ENCODE data around the gene KIRREL3.
A peak's percentile ranks its signal among the peaks of the same experiment; 100 is the strongest.

The KIRREL3 gene

GRCh38 chr11:126608658-126609057 is 391.9 kb downstream of the KIRREL3 start:
- CTCF ChIA-PET, result interaction anchor here (1.0 to 4.6 kb wide), 26 partner anchors 8 to 737 kb away, joined by 3 to 79 read pairs (median 11); no protein-coding TSS in a partner anchor
- H3K4me3 ChIP-seq (ENCODE audit: low read depth, low read length), result no peak overlapping the region
- TF ChIP-seq CTCF (IDR thresholded peaks at IDR 0.05; ENCODE audit: insufficient read depth, low read length, missing control alignments), result no peak
- DNase-seq (ENCODE audit: low read depth, low spot score), result no peak
- POLR2A ChIA-PET, result no interaction called here

GRCh38 chr11:126607776-126608541 is 392.6 kb downstream of the KIRREL3 start:
- no peak overlapping the region for H3K4me3 ChIP-seq (ENCODE audit: low read depth, low read length)
- ChIA-PET POLR2A (interaction anchor here (0.7 to 1.0 kb wide), 2 partner anchors 35 to 383 kb away, joined by 3 read pairs; no protein-coding TSS in a partner anchor), CTCF (interaction anchor here (0.7 to 4.6 kb wide), 55 partner anchors 9 to 737 kb away, joined by 3 to 79 read pairs (median 5); partner anchors contain the start of gene KIRREL3)
- no peak for DNase-seq (ENCODE audit: low read depth, low spot score)
- no peak for TF ChIP-seq CTCF (IDR thresholded peaks at IDR 0.05; ENCODE audit: insufficient read depth, low read length, missing control alignments)

- ChIA-PET CTCF (interaction anchor here (0.7 to 4.6 kb wide), 65 partner anchors 9 to 738 kb away, joined by 3 to 79 read pairs (median 4); partner anchors contain the start of gene KIRREL3), POLR2A (interaction anchor here (0.7 to 1.0 kb wide), 2 partner anchors 36 to 383 kb away, joined by 3 read pairs; no protein-coding TSS in a partner anchor)
- peak; percentile 10 for DNase-seq (ENCODE audit: low read depth, low spot score)
- peak; percentile 96 for TF ChIP-seq CTCF (IDR thresholded peaks at IDR 0.05; ENCODE audit: insufficient read depth, low read length, missing control alignments)
- no peak overlapping the region for H3K4me3 ChIP-seq (ENCODE audit: low read depth, low read length)
Observed at GRCh38 chr11:126607374-126607773, 393.2 kb downstream of the KIRREL3 start.

- ChIA-PET POLR2A (interaction anchor here (0.6 kb wide), 1 partner anchor 28 kb away, joined by 3 read pairs; no protein-coding TSS in a partner anchor), CTCF (interaction anchor here (0.8 to 4.6 kb wide), 48 partner anchors 8 to 739 kb away, joined by 3 to 79 read pairs (median 6); partner anchors contain the start of gene KIRREL3)
- DNase-seq (ENCODE audit: low read depth, low spot score), result no peak
Observed at GRCh38 chr11:126606484-126606883, 394.1 kb downstream of the KIRREL3 start.

GRCh38 chr11:126604461-126604860 is 396.1 kb downstream of the KIRREL3 start:
- no peak for TF ChIP-seq CTCF (IDR thresholded peaks at IDR 0.05; ENCODE audit: insufficient read depth, low read length, missing control alignments)
- ChIA-PET POLR2A (no interaction called here), CTCF (interaction anchor here (1.5 kb wide), 1 partner anchor 741 kb away, joined by 3 read pairs; no protein-coding TSS in a partner anchor)
- H3K4me3 ChIP-seq (ENCODE audit: low read depth, low read length), result no peak overlapping the region
- DNase-seq (ENCODE audit: low read depth, low spot score), result no peak

More at GRCh38 chr11:126606484-126606883, 394.1 kb downstream of the KIRREL3 start:
- H3K4me3 ChIP-seq (ENCODE audit: low read depth, low read length), result no peak overlapping the region
- no peak for TF ChIP-seq CTCF (IDR thresholded peaks at IDR 0.05; ENCODE audit: insufficient read depth, low read length, missing control alignments)

- ChIA-PET CTCF (interaction anchor here (1.5 kb wide), 1 partner anchor 742 kb away, joined by 3 read pairs; no protein-coding TSS in a partner anchor), POLR2A (no interaction called here)
- DNase-seq (ENCODE audit: low read depth, low spot score), result no peak
- H3K4me3 ChIP-seq (ENCODE audit: low read depth, low read length), result no peak overlapping the region
- TF ChIP-seq CTCF (IDR thresholded peaks at IDR 0.05; ENCODE audit: insufficient read depth, low read length, missing control alignments), result no peak
Observed at GRCh38 chr11:126603486-126603885, 397.1 kb downstream of the KIRREL3 start.
